Measurements from ENCODE around the gene GJC2. TPM values are rescaled to one million over a fixed set of nuclear protein-coding genes. Genes with fewer than 3 reads are reported as not detected.

The GJC2 gene
- total and polyA plus RNA-seq, 10 of the 15 experiments (the other 5 are each of a cell fraction or from before 2014, with no cell fraction given), result 0.04 to 0.44 (median 0.07) TPM; not detected in 4

DNA sequence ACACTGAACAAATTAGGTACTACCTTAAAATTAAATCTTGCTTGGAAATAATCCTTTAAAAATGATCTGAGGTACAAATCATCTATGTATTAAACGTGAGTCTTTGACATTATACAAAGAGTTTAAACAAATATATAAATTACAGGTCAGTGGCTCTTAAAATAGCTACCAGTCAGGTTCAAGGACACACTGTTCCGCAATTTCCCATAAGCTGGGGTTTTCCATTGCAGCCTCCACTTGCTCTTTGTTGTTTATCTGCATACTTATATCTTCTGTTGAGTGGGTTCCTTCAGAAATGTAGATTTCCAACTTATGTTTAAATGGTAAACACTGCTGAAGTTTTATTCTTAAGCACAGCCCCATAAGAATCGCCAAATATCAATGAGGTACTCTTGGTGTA, 34.9 kb upstream of the GJC2 start:
- no peak for TF ChIP-seq WRNIP1 (IDR thresholded peaks at IDR 0.05; ENCODE audit: borderline replicate concordance, low read depth, low read length)
- H4K20me1 ChIP-seq (ENCODE audit: control insufficient read depth, insufficient read depth), result no peaks in the 10 kb centered on the region

DNA sequence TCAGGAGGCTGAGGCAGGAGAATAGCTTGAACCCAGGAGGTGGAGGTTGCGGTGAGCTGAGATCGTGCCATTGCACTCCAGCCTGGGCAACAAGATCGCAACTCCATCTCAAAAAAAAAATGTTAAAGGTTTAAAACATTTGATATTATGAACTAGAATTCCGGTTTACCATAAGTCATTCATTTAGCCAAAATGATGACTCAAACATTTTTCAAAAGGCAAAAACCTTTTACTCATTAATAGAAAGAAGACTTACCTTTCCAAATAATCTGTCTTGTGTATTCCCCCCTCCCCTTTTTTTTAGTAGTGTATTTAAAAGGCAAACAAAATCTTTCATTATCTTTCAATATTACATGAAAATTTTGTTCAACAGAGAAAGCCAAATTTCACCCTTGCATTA, 32.4 kb upstream of the GJC2 start:
- H3K79me2 ChIP-seq (ENCODE audit: control insufficient read depth, insufficient read depth, low read length), result no peaks in the 10 kb centered on the region
- no peak for DNase-seq (ENCODE audit: low read depth, low spot score)
- no peak for ATAC-seq
- H3K4me3 ChIP-seq, result no peak overlapping the region
- H3K27me3 ChIP-seq (replicated peaks in 1 of 2; ENCODE audit: control insufficient read depth in 2 of 2, insufficient read depth in 2 of 2, low read length in 1 of 2), result no peaks in the 10 kb centered on the region
- H3K27ac ChIP-seq (ENCODE audit: control insufficient read depth, insufficient read depth), result no peak overlapping the region
- whole genome bisulfite sequencing (ENCODE audit: insufficient coverage, insufficient replicate concordance, low lambda C conversion rate, missing lambda C conversion rate), result 86% methylated on average over 4 of the region's 4 CpGs
- RAD21 ChIA-PET (ENCODE audit: unreplicated experiment), result no interaction called here
- in situ Hi-C loops (cut with MboI), result no loop called here
- no TSS peak for BruUV-seq (replicated peaks)
- POLR2A ChIA-PET, result no interaction called here
- FAIRE-seq, result no peak
- no peaks in the 10 kb centered on the region for H4K20me1 ChIP-seq (ENCODE audit: control insufficient read depth, insufficient read depth)
- SMC1A ChIA-PET (ENCODE audit: uncharacterized antibody, unreplicated experiment), result no interaction called here
- no peak overlapping the region for H3K9ac ChIP-seq (ENCODE audit: control insufficient read depth, insufficient read depth, low read length)
- no peaks in the 10 kb centered on the region for H3K36me3 ChIP-seq (ENCODE audit: control insufficient read depth in 2 of 2, insufficient read depth in 2 of 2, low read length in 1 of 2)
- no peaks in the 10 kb centered on the region; the same call in 1 of the 2 replicates for H3K4me1 ChIP-seq (ENCODE audit: control insufficient read depth, insufficient read depth, low read length)
- CTCF ChIA-PET, result no interaction called here
- no peaks in the 10 kb centered on the region; the same call in 2 of the 3 replicates for H3K9me3 ChIP-seq (replicated peaks; ENCODE audit: control insufficient read depth, insufficient read depth, low read length)
- no peak overlapping the region for H3K4me2 ChIP-seq (ENCODE audit: control insufficient read depth, insufficient read depth)
- intact Hi-C loops (cut with micrococcal nuclease; ENCODE audit: unreplicated experiment), result no loop called here
- no peak overlapping the region for H2AFZ ChIP-seq (ENCODE audit: control insufficient read depth, low read depth, low read length)
- no peak for TF ChIP-seq JUNB (IDR thresholded peaks at IDR 0.05)
- TF ChIP-seq, protein P1, sequence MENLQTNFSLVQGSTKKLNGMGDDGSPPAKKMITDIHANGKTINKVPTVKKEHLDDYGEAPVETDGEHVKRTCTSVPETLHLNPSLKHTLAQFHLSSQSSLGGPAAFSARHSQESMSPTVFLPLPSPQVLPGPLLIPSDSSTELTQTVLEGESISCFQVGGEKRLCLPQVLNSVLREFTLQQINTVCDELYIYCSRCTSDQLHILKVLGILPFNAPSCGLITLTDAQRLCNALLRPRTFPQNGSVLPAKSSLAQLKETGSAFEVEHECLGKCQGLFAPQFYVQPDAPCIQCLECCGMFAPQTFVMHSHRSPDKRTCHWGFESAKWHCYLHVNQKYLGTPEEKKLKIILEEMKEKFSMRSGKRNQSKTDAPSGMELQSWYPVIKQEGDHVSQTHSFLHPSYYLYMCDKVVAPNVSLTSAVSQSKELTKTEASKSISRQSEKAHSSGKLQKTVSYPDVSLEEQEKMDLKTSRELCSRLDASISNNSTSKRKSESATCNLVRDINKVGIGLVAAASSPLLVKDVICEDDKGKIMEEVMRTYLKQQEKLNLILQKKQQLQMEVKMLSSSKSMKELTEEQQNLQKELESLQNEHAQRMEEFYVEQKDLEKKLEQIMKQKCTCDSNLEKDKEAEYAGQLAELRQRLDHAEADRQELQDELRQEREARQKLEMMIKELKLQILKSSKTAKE (IDR thresholded peaks at IDR 0.05; ENCODE audit: low read depth, poor library complexity, severe bottlenecking), result no peak
- TF ChIP-seq SREBF1 (IDR thresholded peaks at IDR 0.05; ENCODE audit: low read length), result no peak
- TF ChIP-seq PAX5 (IDR thresholded peaks at IDR 0.05; ENCODE audit: borderline replicate concordance, low read depth, low read length), result no peak
- no peak for TF ChIP-seq CHD4 (IDR thresholded peaks at IDR 0.05)
- no peak for TF ChIP-seq ATF7 (IDR thresholded peaks at IDR 0.05; ENCODE audit: low read depth)
- TF ChIP-seq, protein P2, sequence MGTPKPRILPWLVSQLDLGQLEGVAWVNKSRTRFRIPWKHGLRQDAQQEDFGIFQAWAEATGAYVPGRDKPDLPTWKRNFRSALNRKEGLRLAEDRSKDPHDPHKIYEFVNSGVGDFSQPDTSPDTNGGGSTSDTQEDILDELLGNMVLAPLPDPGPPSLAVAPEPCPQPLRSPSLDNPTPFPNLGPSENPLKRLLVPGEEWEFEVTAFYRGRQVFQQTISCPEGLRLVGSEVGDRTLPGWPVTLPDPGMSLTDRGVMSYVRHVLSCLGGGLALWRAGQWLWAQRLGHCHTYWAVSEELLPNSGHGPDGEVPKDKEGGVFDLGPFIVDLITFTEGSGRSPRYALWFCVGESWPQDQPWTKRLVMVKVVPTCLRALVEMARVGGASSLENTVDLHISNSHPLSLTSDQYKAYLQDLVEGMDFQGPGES (IDR thresholded peaks at IDR 0.05), result no peak
- no peak for TF ChIP-seq FOS (IDR thresholded peaks at IDR 0.05; ENCODE audit: borderline replicate concordance, extremely low read depth, insufficient read length)
- TF ChIP-seq JUND (IDR thresholded peaks at IDR 0.05; ENCODE audit: low read depth, low read length), result no peak
- no peak for TF ChIP-seq MTA2 (IDR thresholded peaks at IDR 0.05; ENCODE audit: low read depth)
- TF ChIP-seq BRCA1 (IDR thresholded peaks at IDR 0.05; ENCODE audit: low read depth, low read length), result no peak
- no peak for TF ChIP-seq ZNF207 (IDR thresholded peaks at IDR 0.05; ENCODE audit: borderline replicate concordance)
- TF ChIP-seq BMI1 (IDR thresholded peaks at IDR 0.05; ENCODE audit: borderline replicate concordance), result no peak
- no peak for TF ChIP-seq TBL1XR1 (IDR thresholded peaks at IDR 0.05; ENCODE audit: low read depth, low read length)
- no peak for TF ChIP-seq ETV6 (conservative IDR thresholded peaks at IDR 0.05 in 1 of 2, IDR thresholded peaks at IDR 0.05 in 1 of 2; ENCODE audit: borderline replicate concordance in 1 of 2, low read depth in 1 of 2)

More for the DNA sequence above, 34.9 kb upstream of the GJC2 start:
- no peak overlapping the region for H3K4me2 ChIP-seq (ENCODE audit: control insufficient read depth, insufficient read depth)
- H3K4me3 ChIP-seq, result no peak overlapping the region
- H3K36me3 ChIP-seq (ENCODE audit: control insufficient read depth in 2 of 2, insufficient read depth in 2 of 2, low read length in 1 of 2), result no peaks in the 10 kb centered on the region
- CTCF ChIA-PET, result interaction anchor here (1.0 kb wide), 1 partner anchor 16 kb away, joined by 3 read pairs; no protein-coding TSS in a partner anchor
- no TSS peak for BruUV-seq (replicated peaks)
- H3K4me1 ChIP-seq (ENCODE audit: control insufficient read depth, insufficient read depth, low read length), result no peaks in the 10 kb centered on the region; the same call in 1 of the 2 replicates
- SMC1A ChIA-PET (ENCODE audit: uncharacterized antibody, unreplicated experiment), result interaction anchor here (0.8 kb wide), 1 partner anchor 52 kb away, joined by 3 read pairs; no protein-coding TSS in a partner anchor
- no peak overlapping the region for H3K27ac ChIP-seq (ENCODE audit: control insufficient read depth, insufficient read depth)
- H3K9me3 ChIP-seq (replicated peaks; ENCODE audit: control insufficient read depth, insufficient read depth, low read length), result no peaks in the 10 kb centered on the region; the same call in 2 of the 3 replicates
- POLR2A ChIA-PET, result no interaction called here
- 63% methylated on average over 3 of the region's 3 CpGs for WGBS (ENCODE audit: insufficient coverage, insufficient replicate concordance, low lambda C conversion rate, missing lambda C conversion rate)
- no peak for DNase-seq (ENCODE audit: low read depth, low spot score)
- H2AFZ ChIP-seq (ENCODE audit: control insufficient read depth, low read depth, low read length), result no peak overlapping the region
- in situ Hi-C loops (cut with MboI), result no loop called here
- H3K9ac ChIP-seq (ENCODE audit: control insufficient read depth, insufficient read depth, low read length), result no peak overlapping the region
- no peaks in the 10 kb centered on the region for H3K27me3 ChIP-seq (replicated peaks in 1 of 2; ENCODE audit: control insufficient read depth in 2 of 2, insufficient read depth in 2 of 2, low read length in 1 of 2)
- no peak for ATAC-seq
- H3K79me2 ChIP-seq (ENCODE audit: control insufficient read depth, insufficient read depth, low read length), result no peaks in the 10 kb centered on the region; the same call in 1 of the 2 replicates
- no peak for FAIRE-seq
- RAD21 ChIA-PET (ENCODE audit: unreplicated experiment), result no interaction called here
- intact Hi-C loops (cut with micrococcal nuclease; ENCODE audit: unreplicated experiment), result no loop called here
